GM12872 (cell line): ENCODE measurements around the gene CYREN.

ENCODE experiments used
- CTCF ChIP-seq: IDR thresholded peaks from 3 replicates; pipeline ENCODE4 v1.5.1; 2011; ENCODE audit warnings: low read depth, mild to moderate bottlenecking, low read length, moderate library complexity; ENCODE audit not compliant: insufficient read depth

Gene CYREN

GRCh38 chr7:135180122-135180521, 9.6 kb upstream of the CYREN start:
- no peak for TF ChIP-seq CTCF

GRCh38 chr7:135179321-135179925, 8.9 kb upstream of the CYREN start:
- no peak for TF ChIP-seq CTCF

- TF ChIP-seq CTCF = no peak
These were observed 7.9 kb upstream of the CYREN start for GRCh38 chr7:135178364-135178763.

GRCh38 chr7:135177028-135177696, 6.7 kb upstream of the CYREN start:
- TF ChIP-seq CTCF = no peak

GRCh38 chr7:135175931-135176330, 5.4 kb upstream of the CYREN start:
- TF ChIP-seq CTCF = no peak

GRCh38 chr7:135174941-135175340, 4.4 kb upstream of the CYREN start:
- TF ChIP-seq CTCF = no peak

- no peak for TF ChIP-seq CTCF
These were observed 588 bp downstream of the CYREN start for GRCh38 chr7:135169964-135170273.
